T-helper 1 cell (primary cell): ENCODE data around the gene ADAMTS15.

Experiments used
- DNase-seq, 5 donors: peaks; one replicate each; pipeline ENCODE4 v3.0.0-alpha.2; 2012 to 2020

The ADAMTS15 gene

GRCh38 chr11:130418210-130418609 is 30.2 kb upstream of the ADAMTS15 start:
- no peak for DNase-seq

- no peak for DNase-seq
Measured at GRCh38 chr11:130418756-130419155, 29.7 kb upstream of the ADAMTS15 start.

DNA sequence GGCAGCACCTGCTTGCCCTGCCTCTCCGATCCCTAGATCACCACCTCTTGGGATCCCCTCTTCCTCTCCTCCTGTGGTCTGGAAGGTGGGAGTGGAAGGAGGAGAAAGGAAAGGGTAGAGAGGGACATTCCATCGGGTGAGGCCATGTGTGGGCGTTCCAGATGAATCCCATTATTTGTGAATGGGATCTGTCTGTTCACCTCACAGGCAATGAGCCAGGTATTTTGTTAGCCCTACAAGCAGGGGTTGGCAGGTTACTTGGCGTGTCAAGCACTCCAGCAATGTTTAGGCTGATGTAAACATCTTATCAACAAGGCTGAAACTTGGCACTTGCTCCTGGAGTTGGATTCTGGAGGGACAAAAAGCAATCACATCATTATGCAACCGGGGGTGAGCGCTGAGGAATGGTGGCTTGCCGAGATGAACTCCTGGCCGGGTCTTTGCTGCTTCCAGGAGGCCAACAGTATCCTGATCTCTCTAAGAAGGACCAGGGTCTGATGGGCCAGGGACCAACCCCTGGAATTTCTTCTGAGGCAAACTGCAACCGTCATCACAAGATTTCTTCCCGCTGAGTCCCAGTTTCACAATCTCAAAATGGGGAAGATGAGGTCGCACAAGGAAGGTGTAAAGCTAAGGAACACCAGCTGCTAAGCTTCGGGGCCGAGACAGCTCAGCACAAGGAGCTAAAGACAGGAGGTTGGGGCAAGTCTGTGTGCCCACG is 27.8 kb upstream of the ADAMTS15 start:
- DNase-seq: no peak

GRCh38 chr11:130421199-130421585 is 27.3 kb upstream of the ADAMTS15 start:
- DNase-seq: no peak

- DNase-seq: no peak
Measured at GRCh38 chr11:130421697-130422096, 26.7 kb upstream of the ADAMTS15 start.

GRCh38 chr11:130422251-130422995 is 26.0 kb upstream of the ADAMTS15 start:
- no peak for DNase-seq

DNA sequence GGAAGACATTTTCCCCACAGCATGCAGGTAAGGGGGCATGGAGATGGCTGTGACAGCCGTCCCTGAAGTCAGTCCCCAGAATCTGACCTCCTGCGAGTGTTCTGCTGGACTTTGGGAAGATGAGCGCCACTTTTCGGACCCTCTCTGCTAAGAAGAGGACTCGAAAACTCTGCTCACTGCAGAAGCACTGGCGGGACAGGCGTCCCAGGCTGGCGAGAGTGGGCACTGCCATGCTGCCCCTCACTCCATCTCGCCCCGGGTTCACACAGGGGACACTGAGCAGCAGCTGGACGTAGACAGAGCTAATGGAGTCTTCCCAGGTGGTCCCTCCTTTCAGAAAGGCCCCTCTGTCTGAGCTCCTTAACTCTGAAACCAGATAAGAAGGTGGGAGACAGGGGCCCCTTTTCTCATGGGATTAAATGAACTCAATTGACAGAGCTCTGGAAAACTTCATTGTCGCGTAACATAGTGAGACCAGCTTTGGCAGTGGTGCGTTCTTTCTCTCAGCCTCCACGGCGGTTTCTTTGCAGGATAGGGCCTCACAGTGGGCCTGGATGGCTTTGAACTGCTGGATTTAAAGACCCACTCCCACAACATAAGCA is 24.8 kb upstream of the ADAMTS15 start:
- DNase-seq: no peak

- no peak for DNase-seq
Measured at GRCh38 chr11:130424613-130425140, 23.8 kb upstream of the ADAMTS15 start.

- no peak for DNase-seq
Measured at GRCh38 chr11:130425156-130425555, 23.3 kb upstream of the ADAMTS15 start.

- no peak for DNase-seq
Measured at GRCh38 chr11:130426223-130426836, 22.1 kb upstream of the ADAMTS15 start.

GRCh38 chr11:130426837-130427341 is 21.6 kb upstream of the ADAMTS15 start:
- DNase-seq: no peak

DNA sequence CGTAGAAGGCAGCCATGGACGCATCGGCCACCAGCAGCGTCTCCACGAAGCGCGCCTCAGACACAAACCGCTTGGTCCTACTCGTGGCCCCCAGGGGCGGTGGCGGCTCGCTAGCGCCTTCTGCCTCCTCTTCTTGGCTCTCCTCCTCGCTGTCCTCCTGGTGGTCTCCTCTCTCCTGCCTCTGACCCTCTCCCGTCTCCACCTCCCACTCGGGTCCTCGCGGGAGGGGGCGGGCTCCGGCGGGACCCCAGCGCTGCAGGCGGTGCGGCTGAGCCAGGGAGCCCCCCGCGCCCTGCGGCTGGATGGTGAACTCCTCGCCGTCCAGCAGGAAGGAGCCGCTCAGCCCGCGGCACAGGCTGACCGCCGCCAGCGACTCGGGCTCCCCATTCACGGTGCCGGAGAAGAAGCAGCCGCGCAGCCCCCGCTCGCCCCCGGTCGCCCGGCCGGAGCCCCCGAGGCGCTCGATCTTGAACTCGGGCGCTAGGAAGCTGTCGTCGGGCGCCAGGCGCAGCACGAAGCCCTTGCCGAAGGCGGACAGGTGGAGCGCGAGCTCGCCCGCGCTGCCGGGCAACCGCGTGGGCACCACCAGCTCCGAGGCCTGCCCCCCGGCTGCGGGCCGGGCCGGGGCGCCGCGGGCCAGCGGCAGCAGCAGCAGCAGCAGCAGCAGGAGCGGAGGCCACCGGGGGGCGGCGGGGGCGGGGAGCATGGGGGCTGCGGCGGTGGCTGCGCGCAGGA is 20.7 kb upstream of the ADAMTS15 start:
- DNase-seq: no peak

DNA sequence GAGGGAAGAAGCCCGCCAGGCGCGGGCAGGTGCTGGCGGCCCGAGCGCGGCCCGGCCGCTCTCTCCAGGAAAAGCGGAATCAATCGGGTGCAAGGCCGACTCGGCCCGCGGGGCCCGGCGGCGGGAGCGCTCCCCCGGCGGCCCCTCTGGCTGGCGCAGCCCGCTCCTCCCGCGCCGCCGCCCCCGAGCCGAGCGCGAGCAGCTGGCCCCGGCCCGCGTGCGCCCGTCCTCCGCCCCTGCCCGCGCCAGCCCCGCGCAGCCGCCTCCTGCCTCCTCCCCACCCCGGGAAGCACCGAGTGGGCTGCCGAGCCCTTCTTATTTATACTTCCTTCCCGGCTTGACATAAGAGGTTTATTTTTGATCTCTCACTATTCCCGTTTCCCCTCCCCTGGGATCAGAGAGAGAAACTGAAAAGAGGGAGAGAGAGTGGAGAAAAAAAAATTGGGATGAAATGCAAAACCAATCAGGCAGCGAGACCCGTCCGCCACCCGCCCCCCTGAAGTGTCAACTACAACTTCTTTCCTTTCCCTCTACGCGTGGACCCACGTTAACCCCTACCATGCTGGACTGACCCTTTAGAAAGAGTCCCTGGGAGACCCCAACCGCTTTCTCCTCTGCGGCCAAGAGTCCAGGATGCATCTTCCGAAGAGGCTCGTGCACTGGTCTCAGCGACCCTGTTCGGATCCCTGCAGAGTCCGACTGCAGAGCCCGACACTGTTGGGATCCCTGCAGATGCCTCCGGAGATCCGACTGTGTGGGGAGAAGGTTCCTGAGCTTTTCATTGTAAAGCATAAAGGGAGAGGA is 19.9 kb upstream of the ADAMTS15 start, which contains the start of gene ADAMTS8:
Gene ADAMTS8 (minus strand): TSS at position 294 of the 804 bp plus-strand sequence. CDS start 323 bp downstream, outside the sequence.
- no peak for DNase-seq

DNA sequence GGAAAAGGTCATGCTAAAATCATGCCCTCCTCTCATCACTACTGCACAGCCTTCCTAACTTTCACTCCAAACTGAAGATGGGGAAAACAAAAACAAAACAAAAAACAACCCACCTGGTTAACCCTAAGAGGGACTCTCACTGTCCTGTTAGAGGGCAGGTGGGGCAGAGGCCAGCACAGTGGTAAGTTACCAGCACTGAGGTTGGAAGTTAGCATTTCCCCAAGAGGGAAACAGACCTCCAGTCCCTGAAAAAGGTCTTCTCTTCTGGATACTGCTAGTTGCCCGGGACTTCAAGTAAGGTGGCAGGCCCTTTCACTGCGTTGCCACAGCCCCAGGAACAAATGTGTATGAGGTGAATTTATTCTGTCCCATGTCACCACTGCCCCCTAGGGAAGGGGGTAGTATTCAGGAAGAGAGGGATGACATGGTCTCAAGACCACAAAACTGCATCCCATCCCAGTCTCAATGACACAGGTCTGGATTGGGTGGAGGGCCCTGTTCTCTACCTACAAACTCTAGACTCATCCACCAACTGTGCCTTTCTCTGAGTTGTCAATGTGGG is 19.2 kb upstream of the ADAMTS15 start:
- no peak for DNase-seq

DNA sequence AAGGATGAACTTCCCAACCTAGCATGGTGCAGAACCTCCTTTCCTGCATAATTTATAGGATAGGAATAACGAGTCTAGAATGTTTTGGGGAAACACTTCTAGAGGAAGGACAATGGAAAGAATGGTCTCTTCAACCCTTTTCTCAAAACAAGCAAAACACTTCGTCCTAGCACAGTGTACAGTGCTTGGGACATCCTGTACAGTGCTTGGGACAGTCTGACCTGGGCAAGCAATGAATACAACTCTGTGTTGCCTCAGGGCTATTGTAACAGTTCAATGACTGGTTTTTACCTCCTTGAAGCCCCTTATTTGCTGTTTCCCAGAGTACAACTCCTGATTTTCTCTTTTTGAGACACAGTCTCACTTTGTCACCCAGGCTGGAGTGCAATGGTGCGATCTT is 18.5 kb upstream of the ADAMTS15 start:
- no peak for DNase-seq

DNA sequence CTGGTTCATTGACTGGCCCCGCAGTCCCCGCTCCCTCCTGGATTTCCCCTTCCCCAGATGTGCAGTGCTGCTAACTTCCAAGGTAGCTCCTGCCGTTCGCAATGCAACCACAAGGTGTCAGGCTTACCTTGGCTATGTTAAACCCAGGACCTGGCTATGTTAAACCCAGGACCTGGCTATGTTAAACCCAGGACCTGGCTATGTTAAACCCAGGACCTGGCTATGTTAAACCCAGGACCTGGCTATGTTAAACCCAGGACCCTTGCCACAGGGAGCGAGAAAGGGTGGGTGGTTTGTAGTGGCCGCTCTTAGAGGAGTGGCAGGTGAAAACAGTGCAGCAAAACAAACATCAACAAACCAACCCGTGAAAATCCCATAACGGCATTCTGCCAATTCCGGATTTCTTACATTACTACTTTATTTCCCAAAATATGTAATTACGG is 17.1 kb upstream of the ADAMTS15 start:
- peak; percentile 18 to 58 (median 46) for DNase-seq

DNA sequence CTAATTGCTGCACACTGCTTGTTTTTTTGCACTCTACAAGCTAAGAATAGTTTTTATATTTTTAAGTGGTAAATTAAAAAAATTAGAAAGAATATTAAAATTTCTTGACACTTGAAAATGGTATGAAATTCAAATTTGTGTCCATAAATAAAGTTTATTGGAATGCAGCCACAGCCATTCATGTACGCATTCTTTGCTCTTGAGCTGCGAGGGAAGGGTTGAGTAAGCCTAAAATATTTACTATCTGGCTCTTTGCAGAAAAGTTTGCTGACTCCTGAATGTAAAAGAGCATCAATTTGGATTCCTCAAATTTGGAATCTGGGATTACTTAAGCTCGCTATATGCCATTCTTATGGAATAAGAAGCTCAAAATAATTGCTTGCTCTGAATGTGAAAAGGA is 16.6 kb upstream of the ADAMTS15 start:
- no peak for DNase-seq

- DNase-seq: no peak
Measured at GRCh38 chr11:130433357-130433756, 15.1 kb upstream of the ADAMTS15 start.

- peak; percentile 24 to 69 (median 43) for DNase-seq
Measured at GRCh38 chr11:130434521-130435223, 13.8 kb upstream of the ADAMTS15 start.

- DNase-seq: no peak
Measured at GRCh38 chr11:130435671-130436070, 12.8 kb upstream of the ADAMTS15 start.
